ENCODE results near the gene PSMD9. TPM values are rescaled to one million over a fixed set of nuclear protein-coding genes. Genes with fewer than 3 reads are reported as not detected.

The PSMD9 gene
- total RNA-seq, 1 experiment from 2014 or later = 241 TPM

DNA sequence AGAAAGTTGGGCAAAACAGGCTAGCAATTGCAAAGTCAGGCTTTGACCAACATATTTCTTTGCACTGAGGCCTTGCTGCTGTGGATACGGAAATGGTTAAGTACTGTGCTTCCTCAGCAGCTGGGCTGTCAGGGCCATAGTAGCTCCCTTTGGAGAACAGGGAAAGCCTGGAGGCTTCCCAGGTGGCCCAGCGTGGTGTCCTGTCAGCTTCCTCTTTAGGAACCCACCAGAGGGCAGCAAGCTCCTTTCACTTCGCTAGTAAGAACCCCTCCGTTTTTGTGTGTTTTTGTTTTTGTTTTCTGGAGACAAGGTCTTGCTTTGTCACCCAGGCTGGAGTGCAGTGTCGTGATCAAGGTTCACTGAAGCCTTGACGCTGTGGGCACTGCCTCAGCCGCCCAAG lies 28.1 kb downstream of the PSMD9 start:
- POLR2A ChIA-PET (ENCODE audit: unreplicated experiment) = no interaction called here
- no peaks in the 10 kb centered on the region for H4K20me1 ChIP-seq (ENCODE audit: low read length)
- DNase-seq = peak; percentile 46
- intact Hi-C loops (cut with micrococcal nuclease) = no loop called here
- ATAC-seq = peak; percentile 78
- no peaks in the 10 kb centered on the region for H3K4me1 ChIP-seq (ENCODE audit: insufficient read depth, low read length)
- peaks cover 40% of the 10 kb centered on the region for H3K36me3 ChIP-seq (ENCODE audit: low read depth, low read length)
- BruUV-seq (replicated peaks) = no TSS peak
- H3K9ac ChIP-seq (ENCODE audit: low read length) = no peak overlapping the region
- no peaks in the 10 kb centered on the region for H3K79me2 ChIP-seq (ENCODE audit: low read length)
- H3K4me2 ChIP-seq (ENCODE audit: low read length) = no peak overlapping the region
- no peaks in the 10 kb centered on the region for H3F3A ChIP-seq (ENCODE audit: low read length, unreplicated experiment)
- no peaks in the 10 kb centered on the region for H3K9me2 ChIP-seq (replicated peaks; ENCODE audit: low read length)
- CTCF ChIA-PET = interaction anchor here (0.6 to 0.8 kb wide), 5 partner anchors 75 to 274 kb away, joined by 3 to 6 read pairs (median 3); partner anchors contain the start of gene MLXIP
- TF ChIP-seq EZH2 (IDR thresholded peaks at IDR 0.05; ENCODE audit: low read length, unreplicated experiment) = no peak
- no peak for TF ChIP-seq EZH2phosphoT487 (IDR thresholded peaks at IDR 0.05; ENCODE audit: borderline replicate concordance, low read length)
- peak; percentile 52 for TF ChIP-seq CTCF (conservative IDR thresholded peaks at IDR 0.05; ENCODE audit: low read depth, low read length)
- no peak overlapping the region for H3K27ac ChIP-seq (ENCODE audit: low read length)
- H3K9me3 ChIP-seq (ENCODE audit: low read length) = no peaks in the 10 kb centered on the region
- no peak overlapping the region for H2AFZ ChIP-seq (ENCODE audit: low read length)
- no peak overlapping the region for H3K4me3 ChIP-seq (ENCODE audit: low read length)
- no peaks in the 10 kb centered on the region for H3K27me3 ChIP-seq (ENCODE audit: low read length)

DNA sequence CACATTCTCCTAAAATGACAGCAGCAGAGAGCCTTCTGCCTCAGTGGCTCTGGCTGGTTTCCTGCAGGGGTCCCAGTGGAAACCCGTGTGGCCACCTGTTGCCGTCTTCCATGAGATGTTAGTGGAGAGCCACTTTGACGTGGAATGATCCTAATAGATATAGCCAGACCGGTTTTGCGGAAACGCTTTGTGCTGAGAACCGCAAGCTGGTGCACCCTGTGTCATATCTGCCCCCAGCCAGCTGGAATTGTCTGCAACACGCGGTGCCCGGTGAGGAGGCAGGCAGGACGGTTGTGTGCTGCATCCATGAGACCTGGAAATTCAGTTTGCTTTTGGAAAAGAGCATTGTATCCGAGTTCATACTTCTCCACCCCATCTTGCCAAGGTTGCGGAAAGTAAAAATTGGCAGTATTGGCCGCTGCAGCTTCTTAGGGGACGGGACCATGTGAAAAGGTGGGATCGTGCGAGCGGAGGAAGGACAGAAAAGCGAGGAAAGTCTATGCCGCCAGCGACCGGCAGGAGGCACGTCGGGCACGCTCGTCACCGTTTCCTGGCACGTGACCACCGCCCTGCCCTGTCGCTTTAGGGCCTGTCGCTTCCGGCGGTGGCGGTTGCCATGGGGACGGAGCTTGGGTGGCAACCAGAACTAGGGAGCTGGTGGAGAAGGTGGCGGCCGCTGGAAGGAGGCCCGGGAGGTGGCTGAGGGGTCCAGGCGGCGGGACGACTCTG lies 29.5 kb downstream of the PSMD9 start, which contains the start of gene CFAP251:
Gene CFAP251 (plus strand): TSS at position 643 of the 729 bp plus-strand sequence. CDS start 2,714 bp downstream, outside the sequence.
- Histone ChIP-seq H2AFZ (ENCODE audit: low read length) (no peak within 1 kb of the TSS), H3K79me2 (ENCODE audit: low read length) (no peaks in the 10 kb centered on the region), H3K4me2 (ENCODE audit: low read length) (no peak within 1 kb of the TSS), H3K9me2 (replicated peaks; ENCODE audit: low read length) (no peaks in the 10 kb centered on the region), H4K20me1 (ENCODE audit: low read length) (no peaks in the 10 kb centered on the region), H3K36me3 (ENCODE audit: low read depth, low read length) (peaks cover 34% of the 10 kb centered on the region), H3K27ac (ENCODE audit: low read length) (no peak within 1 kb of the TSS), H3K9ac (ENCODE audit: low read length) (no peak within 1 kb of the TSS), H3K9me3 (ENCODE audit: low read length) (no peaks in the 10 kb centered on the region), H3K27me3 (ENCODE audit: low read length) (no peaks in the 10 kb centered on the region), H3K4me3 (ENCODE audit: low read length) (no peak within 1 kb of the TSS), H3F3A (ENCODE audit: low read length, unreplicated experiment) (no peaks in the 10 kb centered on the region), H3K4me1 (ENCODE audit: insufficient read depth, low read length) (no peaks in the 10 kb centered on the region)
- intact Hi-C loops (cut with micrococcal nuclease) = loop anchor here (2.0 kb wide), 1 partner anchor 105 kb away; no protein-coding TSS in a partner anchor
- POLR2A ChIA-PET (ENCODE audit: unreplicated experiment) = no interaction called here
- no TSS peak for BruUV-seq (replicated peaks)
- ATAC-seq = no peak
- TF ChIP-seq CTCF (conservative IDR thresholded peaks at IDR 0.05; ENCODE audit: low read depth, low read length) (no peak), EZH2phosphoT487 (IDR thresholded peaks at IDR 0.05; ENCODE audit: borderline replicate concordance, low read length) (no peak), EZH2 (IDR thresholded peaks at IDR 0.05; ENCODE audit: low read length, unreplicated experiment) (no peak)
- CTCF ChIA-PET = no interaction called here
- DNase-seq = peak; percentile 30

GRCh38 chr12:121918679-121919038 lies 30.1 kb downstream of the PSMD9 start:
- no peaks in the 10 kb centered on the region for H3K9me3 ChIP-seq (ENCODE audit: low read length)
- H3K9ac ChIP-seq (ENCODE audit: low read length) = no peak overlapping the region
- H3K4me1 ChIP-seq (ENCODE audit: insufficient read depth, low read length) = no peaks in the 10 kb centered on the region
- no peak for TF ChIP-seq EZH2 (IDR thresholded peaks at IDR 0.05; ENCODE audit: low read length, unreplicated experiment)
- no peak for TF ChIP-seq EZH2phosphoT487 (IDR thresholded peaks at IDR 0.05; ENCODE audit: borderline replicate concordance, low read length)
- no peak for TF ChIP-seq CTCF (conservative IDR thresholded peaks at IDR 0.05; ENCODE audit: low read depth, low read length)
- H3K79me2 ChIP-seq (ENCODE audit: low read length) = no peaks in the 10 kb centered on the region
- H3K27ac ChIP-seq (ENCODE audit: low read length) = no peak overlapping the region
- no peak for ATAC-seq
- no TSS peak for BruUV-seq (replicated peaks)
- no peaks in the 10 kb centered on the region for H3F3A ChIP-seq (ENCODE audit: low read length, unreplicated experiment)
- ChIA-PET POLR2A (ENCODE audit: unreplicated experiment) (no interaction called here), CTCF (no interaction called here)
- no peak overlapping the region for H3K4me2 ChIP-seq (ENCODE audit: low read length)
- no peak overlapping the region for H2AFZ ChIP-seq (ENCODE audit: low read length)
- H3K9me2 ChIP-seq (replicated peaks; ENCODE audit: low read length) = no peaks in the 10 kb centered on the region
- no peaks in the 10 kb centered on the region for H3K27me3 ChIP-seq (ENCODE audit: low read length)
- DNase-seq = no peak
- intact Hi-C loops (cut with micrococcal nuclease) = loop anchor here (2.0 kb wide), 1 partner anchor 104 kb away; no protein-coding TSS in a partner anchor
- peaks cover 34% of the 10 kb centered on the region for H3K36me3 ChIP-seq (ENCODE audit: low read depth, low read length)
- no peak overlapping the region for H3K4me3 ChIP-seq (ENCODE audit: low read length)
- no peaks in the 10 kb centered on the region for H4K20me1 ChIP-seq (ENCODE audit: low read length)
